Activated T-cell treated with anti-CD3 and anti-CD28 coated beads, Interleukin-2, amount 50 U/mL, for 72 hours (primary cell): ENCODE data around the gene PRR5. TPM values are rescaled to one million over a fixed set of nuclear protein-coding genes. Genes with fewer than 3 reads are reported as not detected.
"Not testable (repeated sequence)": the region's sequence is repeated elsewhere in the genome, so short reads cannot be mapped to it uniquely, and the experiment has no call there.

Experiments
- ATAC-seq, 2 donors: fragments of 150-1000 bp; cut with Tn5 transposase; replicated peaks in 1 of 2; 2 replicates each; pipeline ENCODE4 v1.10.0; 2021; ENCODE audit warnings: moderate library complexity in 2 of 2, mild to moderate bottlenecking in 1 of 2
- DNase-seq, 2 donors: peaks; one replicate each; pipeline ENCODE4 v3.0.0; 2021 to 2022; ENCODE audit warnings: mixed read lengths in 1 of 2
- H3K27ac Mint-ChIP-seq: one replicate; pipeline ENCODE4 v1.8.0; 2022; ENCODE audit warnings: mild to moderate bottlenecking, moderate library complexity, mixed read lengths
- H3K27me3 Mint-ChIP-seq: one replicate; pipeline ENCODE4 v1.8.0; 2022; ENCODE audit warnings: low read depth, mixed read lengths
- H3K36me3 Mint-ChIP-seq, 2 donors: one replicate each; pipeline ENCODE4 v1.8.0; 2022; ENCODE audit warnings: mixed read lengths in 2 of 2, mild to moderate bottlenecking in 1 of 2; ENCODE audit not compliant: insufficient read depth in 2 of 2
- H3K4me1 Mint-ChIP-seq: one replicate; pipeline ENCODE4 v1.8.0; 2022; ENCODE audit warnings: low read depth, mixed read lengths
- H3K4me3 Mint-ChIP-seq, 2 donors: one replicate each; pipeline ENCODE4 v1.8.0; 2022; ENCODE audit warnings: mild to moderate bottlenecking in 2 of 2, mixed read lengths in 2 of 2, moderate library complexity in 2 of 2
- H3K9me3 Mint-ChIP-seq, 2 donors: one replicate each; pipeline ENCODE4 v1.8.0; 2022; ENCODE audit warnings: mixed read lengths in 2 of 2
- total RNA-seq, 2 donors: library from RNA; stranded (reverse); gene quantifications; one replicate each; pipeline ENCODE4 v1.2.3, GENCODE V29; 2022

Gene PRR5
- total RNA-seq, 2 donors from 2014 or later: 11.7 to 12.0 TPM

DNA sequence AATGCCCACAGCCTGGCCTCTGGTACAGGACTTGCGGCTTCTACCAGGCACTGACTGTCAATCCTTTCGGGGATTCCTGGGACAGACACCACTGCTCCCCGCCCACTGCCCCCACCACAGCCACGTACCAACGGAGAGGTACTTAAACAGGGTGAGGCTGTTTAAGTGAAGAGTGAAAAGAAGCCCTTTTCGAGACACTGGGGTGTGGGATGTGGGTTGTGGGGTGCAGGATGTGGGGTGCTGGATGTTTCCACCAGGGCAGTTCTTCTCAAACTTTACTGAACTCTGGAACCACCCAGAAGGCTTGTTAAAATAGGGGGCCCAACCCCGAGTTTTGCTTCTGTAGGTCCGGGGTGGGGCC, 34.2 kb upstream of the PRR5 start:
- H3K27me3 Mint-ChIP-seq: no peaks in the 10 kb centered on the region
- ATAC-seq (peak; percentile 48 to 63), DNase-seq (peak; percentile 67 to 71)
- H3K4me1 Mint-ChIP-seq: peaks cover 54% of the 10 kb centered on the region
- H3K36me3 Mint-ChIP-seq: no peaks in the 10 kb centered on the region
- H3K4me3 Mint-ChIP-seq: peak overlapping the region; percentile 49 to 62
- H3K27ac Mint-ChIP-seq: no peak overlapping the region
- H3K9me3 Mint-ChIP-seq: no peaks in the 10 kb centered on the region

DNA sequence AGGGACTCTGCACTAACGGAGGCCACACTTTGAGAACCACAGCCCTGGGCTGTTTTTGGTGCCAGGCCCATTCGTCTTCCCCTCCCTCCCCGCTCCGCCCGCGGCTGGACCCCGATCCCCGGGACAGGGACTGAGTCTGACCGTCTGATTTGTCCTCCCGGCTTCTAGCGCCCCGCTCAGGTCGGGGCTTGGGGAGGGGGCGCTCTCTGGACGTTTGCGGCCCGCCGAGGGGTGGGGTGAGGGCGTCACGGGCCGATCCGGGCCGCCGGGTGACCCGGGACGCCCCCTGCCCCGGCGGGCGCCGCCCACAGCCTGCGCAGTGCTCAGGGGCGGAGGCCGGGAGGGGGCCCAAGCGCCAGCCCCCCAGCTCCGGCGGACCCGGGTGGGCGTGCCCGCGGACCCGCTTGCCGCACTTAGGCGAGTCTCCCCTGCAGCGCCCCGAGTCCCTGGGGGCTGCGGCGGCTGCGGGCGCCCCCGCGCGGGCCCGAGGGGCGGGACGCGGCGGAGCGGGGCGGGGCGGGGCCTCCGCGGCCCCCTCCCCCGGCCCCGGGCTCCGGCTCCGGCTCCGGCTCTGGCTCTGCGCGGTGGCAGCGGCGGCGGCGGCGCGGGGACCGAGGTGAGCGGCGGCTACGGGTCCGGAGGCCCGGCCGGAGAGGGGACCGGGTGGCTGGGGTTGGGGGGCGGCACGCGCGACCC, 33.7 kb upstream of the PRR5 start:
- no peaks in the 10 kb centered on the region for H3K27me3 Mint-ChIP-seq
- ATAC-seq (peak; percentile 62 to 66), DNase-seq (peak; percentile 49 to 59)
- peaks cover 54% of the 10 kb centered on the region for H3K4me1 Mint-ChIP-seq
- peak overlapping the region; percentile 49 to 62 for H3K4me3 Mint-ChIP-seq
- H3K9me3 Mint-ChIP-seq: no peaks in the 10 kb centered on the region
- H3K27ac Mint-ChIP-seq: no peak overlapping the region
- no peaks in the 10 kb centered on the region for H3K36me3 Mint-ChIP-seq

DNA sequence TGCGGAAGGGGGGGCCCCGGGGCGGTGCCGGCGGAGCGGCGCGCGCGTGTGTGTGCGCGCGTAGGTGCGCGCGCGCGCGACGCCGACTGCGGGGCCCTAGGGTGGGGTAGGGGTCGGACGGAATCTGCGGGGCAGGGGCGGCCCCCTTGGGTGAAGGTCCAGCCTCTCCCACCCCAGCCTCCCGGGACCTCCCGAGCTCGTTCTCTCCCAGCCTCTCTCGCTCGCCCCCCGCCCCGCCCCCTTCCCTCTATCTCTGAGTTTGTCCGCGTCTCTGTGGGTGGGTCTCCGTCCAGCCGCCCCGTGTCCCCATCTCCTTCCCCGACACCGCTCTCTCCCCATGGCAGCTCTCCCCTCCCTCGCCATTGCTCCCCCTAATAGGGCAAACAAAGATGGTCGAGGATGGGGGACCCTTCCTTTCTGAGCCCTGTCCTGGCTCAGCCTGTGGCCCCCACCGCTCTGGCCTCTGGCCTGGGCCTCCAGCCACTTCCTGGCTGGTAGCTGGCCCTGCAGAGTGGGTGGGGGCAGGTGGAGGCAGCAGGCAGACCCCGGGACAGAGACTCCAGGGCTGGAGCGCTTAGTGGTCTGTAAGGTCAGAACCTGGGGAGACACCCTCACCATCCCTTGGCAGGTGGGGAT, 33.0 kb upstream of the PRR5 start:
- DNase-seq: no peak
- Mint-ChIP-seq H3K4me1 (peaks cover 47% of the 10 kb centered on the region), H3K36me3 (no peaks in the 10 kb centered on the region), H3K9me3 (no peaks in the 10 kb centered on the region), H3K27me3 (no peaks in the 10 kb centered on the region), H3K4me3 (peak overlapping the region; percentile 79 to 84), H3K27ac (no peak overlapping the region)
- ATAC-seq: no peak

DNA sequence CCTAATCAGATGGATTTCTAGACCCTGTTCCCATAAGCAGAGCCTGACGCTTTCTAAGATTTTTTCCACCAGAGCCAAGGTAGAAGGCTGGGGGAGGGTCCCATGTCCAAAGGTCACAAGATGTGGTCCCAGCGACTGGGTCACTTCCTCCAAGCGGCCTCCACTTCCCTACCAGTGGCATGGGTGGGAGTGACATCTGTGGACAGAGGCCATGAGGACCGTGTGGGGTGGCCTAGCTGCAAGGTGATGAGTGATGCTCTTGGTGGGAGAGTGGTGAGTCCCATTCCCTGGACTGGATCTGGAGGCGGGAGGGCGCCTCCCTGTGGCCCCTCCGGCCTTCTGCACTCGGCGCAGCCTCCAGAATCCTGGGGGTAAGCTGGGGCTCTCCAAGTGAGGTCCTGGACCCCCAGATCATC, 32.4 kb upstream of the PRR5 start:
- H3K27me3 Mint-ChIP-seq: no peaks in the 10 kb centered on the region
- no peak overlapping the region for H3K27ac Mint-ChIP-seq
- H3K4me3 Mint-ChIP-seq: peak overlapping the region; percentile 79 to 84
- ATAC-seq (no peak), DNase-seq (peak in 1 of 2 donors; percentile 24)
- H3K4me1 Mint-ChIP-seq: peaks cover 41% of the 10 kb centered on the region
- no peaks in the 10 kb centered on the region for H3K36me3 Mint-ChIP-seq
- H3K9me3 Mint-ChIP-seq: no peaks in the 10 kb centered on the region

DNA sequence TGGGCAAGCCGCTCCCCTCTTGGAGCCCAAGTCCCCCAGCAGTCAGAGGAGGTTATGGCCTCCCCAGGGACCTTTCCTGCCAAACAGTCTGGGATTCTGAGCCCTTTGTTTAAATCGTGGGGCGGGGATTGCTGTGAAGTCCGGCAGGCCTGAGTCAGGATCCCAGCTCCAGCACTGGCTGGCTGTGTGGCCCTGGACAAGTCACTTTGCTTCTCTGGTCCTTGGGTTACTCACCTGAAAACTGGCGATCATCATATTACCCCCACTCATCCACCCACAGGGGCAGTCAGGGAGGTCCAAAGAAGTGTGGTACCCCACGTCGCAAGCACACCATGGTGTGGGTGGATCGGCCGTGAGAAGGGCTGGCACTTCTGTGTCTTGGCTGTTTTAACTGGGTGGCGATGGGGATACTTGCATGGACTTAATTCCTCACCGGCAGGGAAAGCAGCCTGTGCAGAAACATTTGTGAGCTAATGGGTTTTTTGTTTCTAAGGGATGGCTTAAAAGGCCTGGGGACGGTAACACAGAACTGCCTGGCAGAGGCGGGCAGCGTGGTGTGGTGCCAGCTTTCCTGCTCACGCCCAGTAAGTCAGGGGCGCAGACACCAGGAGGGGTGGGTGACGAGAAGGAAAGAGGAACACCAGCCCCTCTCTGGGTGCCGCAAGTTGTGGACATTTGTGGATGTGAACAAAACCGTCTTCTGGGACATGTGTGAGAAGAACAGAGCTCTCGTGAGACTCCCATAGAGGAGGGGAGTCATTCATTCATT, 31.6 kb upstream of the PRR5 start:
- no peaks in the 10 kb centered on the region for H3K27me3 Mint-ChIP-seq
- H3K4me3 Mint-ChIP-seq: peak overlapping the region in 1 of 2 donors; percentile 84
- H3K27ac Mint-ChIP-seq: no peak overlapping the region

DNA sequence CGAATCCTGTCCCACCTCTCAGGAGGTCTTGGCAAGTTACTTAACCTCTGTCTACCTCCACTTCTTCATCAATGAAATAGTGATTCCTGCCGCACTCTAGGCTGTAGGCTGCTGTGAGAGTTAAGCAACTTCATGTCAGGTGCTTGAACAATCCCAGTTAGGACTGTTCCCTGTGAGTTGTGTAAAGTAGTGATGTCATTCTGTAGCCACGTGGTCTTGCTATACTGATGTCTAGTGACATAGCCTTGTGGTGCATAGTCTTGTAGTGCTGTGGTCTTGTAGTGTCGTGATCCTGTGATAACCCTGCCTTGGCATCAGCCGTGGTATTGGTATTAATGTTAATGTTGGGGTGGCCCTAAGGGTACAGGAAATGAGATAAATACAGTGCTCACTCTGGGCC, 30.3 kb upstream of the PRR5 start:
- no peaks in the 10 kb centered on the region for H3K27me3 Mint-ChIP-seq
- H3K27ac Mint-ChIP-seq: no peak overlapping the region
- H3K36me3 Mint-ChIP-seq: no peaks in the 10 kb centered on the region
- peaks cover 45% of the 10 kb centered on the region for H3K4me1 Mint-ChIP-seq
- no peaks in the 10 kb centered on the region for H3K9me3 Mint-ChIP-seq
- no peak overlapping the region for H3K4me3 Mint-ChIP-seq
- ATAC-seq (peak; percentile 49 to 67), DNase-seq (peak; percentile 21 to 37)

More for the DNA sequence above, 31.6 kb upstream of the PRR5 start:
- Mint-ChIP-seq H3K9me3 (no peaks in the 10 kb centered on the region), H3K4me1 (peaks cover 35% of the 10 kb centered on the region), H3K36me3 (no peaks in the 10 kb centered on the region)
- no peak for ATAC-seq
- no peak for DNase-seq

DNA sequence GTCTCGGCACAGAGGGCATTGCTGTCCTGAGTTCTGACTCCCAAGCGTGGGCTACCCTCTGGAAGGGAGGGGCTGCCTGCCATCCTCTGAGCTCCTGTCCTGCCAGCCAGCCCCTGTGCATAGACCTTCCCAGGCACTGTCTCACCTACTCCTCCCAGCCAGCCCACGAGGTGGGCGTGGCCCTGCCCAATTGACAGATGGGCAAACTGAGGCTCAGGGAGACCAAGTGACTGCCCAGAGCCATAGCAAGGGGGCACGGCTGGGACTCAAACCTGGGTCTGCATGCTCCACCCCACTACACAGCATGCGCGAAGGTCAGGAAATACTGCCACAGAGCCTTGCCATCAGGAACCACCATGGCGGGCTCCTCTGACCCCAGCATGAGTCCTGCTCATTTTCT, 29.4 kb upstream of the PRR5 start:
- no peak overlapping the region for H3K4me3 Mint-ChIP-seq
- H3K27me3 Mint-ChIP-seq: no peaks in the 10 kb centered on the region
- ATAC-seq: no peak
- peaks cover 49% of the 10 kb centered on the region for H3K4me1 Mint-ChIP-seq
- DNase-seq: no peak
- no peaks in the 10 kb centered on the region for H3K9me3 Mint-ChIP-seq
- no peak overlapping the region for H3K27ac Mint-ChIP-seq
- H3K36me3 Mint-ChIP-seq: no peaks in the 10 kb centered on the region

DNA sequence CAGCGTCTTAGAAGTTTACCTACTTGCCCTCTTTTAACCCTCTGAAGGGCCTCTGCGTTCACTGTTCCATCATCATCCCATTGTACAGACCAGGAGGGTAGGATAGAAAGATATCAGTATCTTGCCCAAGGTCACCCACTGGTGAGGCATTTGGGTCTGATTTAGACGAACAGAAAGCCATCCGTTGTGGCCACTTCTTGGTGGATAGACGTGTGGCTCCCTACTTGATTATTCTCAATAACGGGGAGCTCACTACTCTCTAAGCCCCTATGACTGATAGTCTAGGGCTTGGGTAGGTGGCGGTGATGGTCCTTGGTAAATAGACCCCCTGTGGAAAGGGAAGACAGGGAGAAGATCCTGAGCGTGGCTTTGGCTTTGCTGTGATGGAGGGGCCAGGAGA, 28.6 kb upstream of the PRR5 start:
- ATAC-seq: no peak
- H3K4me1 Mint-ChIP-seq: peaks cover 45% of the 10 kb centered on the region
- H3K9me3 Mint-ChIP-seq: no peaks in the 10 kb centered on the region
- H3K27me3 Mint-ChIP-seq: no peaks in the 10 kb centered on the region
- no peak for DNase-seq
- no peak overlapping the region for H3K4me3 Mint-ChIP-seq
- no peaks in the 10 kb centered on the region for H3K36me3 Mint-ChIP-seq
- H3K27ac Mint-ChIP-seq: no peak overlapping the region

DNA sequence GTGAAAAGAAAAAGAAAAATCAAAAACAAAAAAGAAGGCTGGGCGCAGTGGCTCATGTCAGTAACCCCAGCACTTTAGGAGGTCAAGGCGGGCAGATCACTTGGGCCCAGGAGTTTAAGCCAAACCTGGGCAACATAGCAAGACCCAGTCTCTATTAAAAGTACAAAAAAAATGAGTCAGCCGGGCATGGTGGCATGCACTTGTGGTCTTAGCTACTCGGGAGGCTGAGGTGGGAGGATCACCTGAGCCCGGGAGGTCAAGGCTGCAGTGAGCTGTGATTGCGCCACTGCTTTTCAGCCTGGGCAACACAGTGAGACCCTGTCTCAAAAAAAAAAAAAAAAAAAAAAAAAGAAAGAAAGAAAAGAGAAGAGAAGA, 26.0 kb upstream of the PRR5 start:
- H3K36me3 Mint-ChIP-seq, H3K27me3 Mint-ChIP-seq, H3K9me3 Mint-ChIP-seq, ATAC-seq, DNase-seq: not testable (repeated sequence)
- Mint-ChIP-seq H3K4me1 (peaks cover 39% of the 10 kb centered on the region), H3K4me3 (peak overlapping the region; percentile 8 to 59), H3K27ac (peak overlapping the region; percentile 82)

DNA sequence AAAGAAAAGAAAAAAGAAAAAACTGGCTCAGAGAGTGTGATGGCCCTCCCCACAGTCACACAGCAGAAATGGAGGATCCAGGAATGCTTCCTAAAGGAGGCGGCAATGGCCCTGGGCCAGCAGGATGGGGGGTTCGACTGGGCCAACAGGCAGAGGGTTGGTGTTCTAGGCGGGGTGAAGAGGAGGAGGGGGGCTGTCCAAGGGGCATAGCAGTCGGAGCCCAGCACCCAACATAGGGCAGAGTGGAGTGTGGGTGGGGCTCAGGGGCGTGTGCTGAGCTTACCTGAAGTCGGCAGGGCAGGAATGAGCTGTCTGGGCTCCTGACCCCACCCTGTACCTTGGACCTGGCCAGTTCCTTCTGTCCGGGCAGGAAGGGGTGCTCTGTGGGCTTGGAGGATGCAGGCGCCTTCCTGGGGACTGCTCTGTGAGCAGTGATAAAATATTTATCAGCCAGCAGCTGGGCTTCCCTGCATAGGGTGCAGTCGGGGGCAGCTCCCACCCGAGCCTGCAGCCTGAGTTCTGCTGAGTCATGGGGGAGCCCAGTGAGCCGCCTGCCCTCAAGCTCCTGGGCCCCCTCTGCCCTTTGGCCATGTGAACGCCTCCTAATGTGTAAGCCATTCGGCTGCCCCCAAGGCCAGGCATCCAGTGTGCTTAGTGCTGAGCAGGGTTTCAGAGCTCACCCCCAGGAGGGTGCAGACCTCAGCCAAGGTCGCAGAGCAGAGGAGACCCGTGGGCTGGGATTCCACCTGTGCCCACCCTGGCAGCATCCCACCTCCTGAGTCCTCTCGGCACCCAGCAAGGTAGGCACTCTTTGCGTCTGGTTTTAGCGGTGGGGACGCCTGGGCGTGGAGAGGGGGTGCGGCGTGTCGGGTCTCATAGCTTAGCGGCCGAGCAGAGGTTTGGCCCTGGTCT, 25.3 kb upstream of the PRR5 start:
- Mint-ChIP-seq H3K36me3 (no peaks in the 10 kb centered on the region), H3K4me1 (peaks cover 40% of the 10 kb centered on the region), H3K27ac (no peak overlapping the region), H3K4me3 (peak overlapping the region; percentile 57 to 59), H3K27me3 (no peaks in the 10 kb centered on the region), H3K9me3 (no peaks in the 10 kb centered on the region)
- ATAC-seq (peak; percentile 40 to 42), DNase-seq (peak in 1 of 2 donors; percentile 13)

DNA sequence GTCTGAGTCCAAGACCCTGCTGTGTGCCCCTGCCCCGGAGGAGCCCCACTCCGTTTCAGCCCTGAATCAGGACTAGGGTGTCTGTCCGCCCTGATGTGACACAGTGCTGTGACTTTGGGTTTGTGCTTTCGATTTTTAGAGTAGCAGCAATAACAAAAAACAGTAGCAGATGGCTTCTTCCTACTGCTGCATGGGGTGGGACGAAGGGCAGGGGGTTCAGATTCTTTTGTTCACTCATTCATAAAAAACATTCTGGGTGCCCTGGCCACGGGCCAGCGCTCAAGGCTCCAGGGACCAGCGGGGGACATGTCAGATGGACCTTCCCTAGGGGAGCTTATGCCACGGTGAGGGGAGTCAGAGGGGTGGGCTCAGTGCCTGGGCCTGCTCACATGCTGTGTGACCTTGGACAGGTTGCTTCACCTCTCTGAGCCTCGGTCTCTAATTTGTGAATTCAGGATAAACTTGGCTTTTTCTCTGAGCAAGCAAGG, 24.6 kb upstream of the PRR5 start:
- no peaks in the 10 kb centered on the region for H3K9me3 Mint-ChIP-seq
- DNase-seq (peak in 1 of 2 donors; percentile 13), ATAC-seq (peak; percentile 37 to 47)
- H3K4me1 Mint-ChIP-seq: peaks cover 38% of the 10 kb centered on the region
- peak overlapping the region; percentile 57 to 59 for H3K4me3 Mint-ChIP-seq
- H3K27ac Mint-ChIP-seq: no peak overlapping the region
- no peaks in the 10 kb centered on the region for H3K36me3 Mint-ChIP-seq
- no peaks in the 10 kb centered on the region for H3K27me3 Mint-ChIP-seq

DNA sequence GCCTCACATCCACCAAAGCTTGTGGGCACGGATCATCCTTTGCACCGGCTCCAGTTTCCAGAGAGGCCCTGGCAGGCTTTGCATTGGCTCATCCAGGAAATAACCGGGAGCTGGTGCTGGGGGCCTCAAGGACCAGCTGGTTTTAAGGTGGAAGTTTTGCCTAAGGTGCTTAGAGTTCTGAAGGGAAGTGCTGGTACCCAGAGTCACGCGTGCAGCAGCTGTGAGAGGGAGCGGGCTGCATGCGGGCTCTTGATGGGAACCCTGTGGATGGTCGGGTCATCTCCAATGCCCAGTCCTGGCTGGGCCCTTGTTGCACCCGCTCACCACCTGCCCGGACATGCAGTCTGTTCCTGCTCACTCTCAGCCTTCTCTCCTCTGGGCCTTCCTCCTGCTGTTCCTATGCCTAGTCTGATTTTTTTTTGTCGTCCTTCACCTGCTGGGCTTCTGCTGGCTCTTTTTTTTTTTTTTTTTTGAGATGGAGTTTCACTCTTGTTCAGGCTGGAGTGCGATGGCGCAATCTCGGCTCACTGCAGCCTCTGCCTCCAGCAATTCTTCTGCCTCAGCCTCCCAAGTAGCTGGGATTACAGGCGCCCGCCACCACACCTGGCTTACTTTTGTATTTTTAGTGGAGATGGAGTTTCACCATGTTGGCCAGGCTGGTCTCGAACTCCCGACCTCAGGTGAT, 24.0 kb upstream of the PRR5 start:
- Mint-ChIP-seq H3K36me3 (no peaks in the 10 kb centered on the region), H3K4me1 (peaks cover 45% of the 10 kb centered on the region)

More for the DNA sequence above, 24.0 kb upstream of the PRR5 start:
- Mint-ChIP-seq H3K27me3 (no peaks in the 10 kb centered on the region), H3K27ac (peak overlapping the region; percentile 55), H3K4me3 (peak overlapping the region in 1 of 2 donors; percentile 39), H3K9me3 (no peaks in the 10 kb centered on the region)
- DNase-seq (no peak), ATAC-seq (no peak)
